M059J (cell line): ENCODE measurements around the gene UMOD. TPM values are rescaled to one million over a fixed set of nuclear protein-coding genes. Genes with fewer than 3 reads are reported as not detected.
"Not testable (repeated sequence)": the region's sequence is repeated elsewhere in the genome, so short reads cannot be mapped to it uniquely, and the experiment has no call there.

Experiments
- DNase-seq: peaks from one replicate; pipeline ENCODE4 v3.0.0-alpha.2; 2012; ENCODE audit warnings: low read depth
- total RNA-seq: library from RNA; depleted of rRNA; stranded (reverse); fragments of >200 nt; shearing (Covaris generic); gene quantifications from 2 replicates; pipeline ENCODE4 v1.2.3, GENCODE V29; 2014

The UMOD gene
- total RNA-seq, 1 experiment from 2014 or later: not detected

DNA sequence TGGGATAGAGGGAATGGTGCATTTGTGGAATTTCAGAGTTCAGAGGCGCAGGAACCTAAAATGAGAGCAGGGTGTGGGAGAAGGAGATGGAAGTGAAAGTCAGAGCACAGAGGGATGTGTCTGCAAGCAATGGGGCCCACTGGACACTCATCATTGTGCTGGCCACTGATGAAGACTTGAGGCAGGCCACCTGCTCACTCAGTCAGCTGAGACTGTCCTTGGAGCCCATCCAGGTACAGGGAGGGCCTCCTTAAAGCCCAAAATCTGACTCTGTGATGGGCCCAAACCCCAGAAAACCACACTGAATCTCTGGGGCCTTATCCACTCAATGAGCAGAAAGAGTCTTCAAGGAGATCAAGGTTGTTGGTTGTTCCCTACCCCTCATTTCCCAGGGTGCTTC, 30.8 kb downstream of the UMOD start:
- DNase-seq: no peak

- not testable (repeated sequence) for DNase-seq
These were observed 31.5 kb downstream of the UMOD start for GRCh38 chr16:20321051-20321450.

GRCh38 chr16:20320592-20320991, 31.9 kb downstream of the UMOD start:
- no peak for DNase-seq

GRCh38 chr16:20320178-20320577, 32.3 kb downstream of the UMOD start:
- DNase-seq: no peak

DNA sequence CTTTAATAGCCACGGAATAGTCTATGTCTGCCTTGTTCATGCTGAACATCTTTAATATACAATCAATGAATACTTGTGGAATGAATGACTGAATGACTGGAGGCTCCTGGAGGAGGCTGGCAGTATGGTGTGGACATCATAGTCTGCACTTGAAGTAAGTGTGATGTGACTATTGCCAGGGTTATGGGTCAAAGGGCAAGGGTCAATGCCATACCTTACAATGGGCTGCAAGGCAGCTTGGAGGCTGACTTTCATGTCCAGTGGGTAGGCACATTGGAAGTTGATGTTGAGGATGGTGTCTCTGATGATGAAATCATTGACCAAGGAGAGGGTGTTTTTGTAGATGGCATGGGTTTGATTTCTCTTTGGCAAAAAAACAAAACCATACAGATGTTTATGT, 33.1 kb downstream of the UMOD start:
- DNase-seq: no peak

DNA sequence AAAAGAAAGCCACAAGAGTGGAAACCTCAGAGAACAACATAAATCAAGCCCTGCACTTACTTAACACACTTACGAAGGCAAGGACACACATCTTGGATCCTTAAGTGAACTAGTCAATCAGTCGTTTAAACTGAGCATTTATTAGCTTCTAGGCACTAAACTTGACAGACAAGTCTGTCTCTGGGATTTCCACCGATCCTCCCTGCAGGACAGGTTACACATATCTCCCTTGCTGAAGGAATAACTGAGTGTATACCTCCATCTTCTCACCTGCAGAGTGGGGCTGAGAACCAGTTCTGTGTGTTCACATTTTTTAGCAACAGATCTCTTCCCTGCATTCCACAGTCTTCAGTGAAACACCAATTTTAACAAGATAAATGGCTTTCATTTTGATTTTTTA, 34.1 kb downstream of the UMOD start:
- no peak for DNase-seq

DNA sequence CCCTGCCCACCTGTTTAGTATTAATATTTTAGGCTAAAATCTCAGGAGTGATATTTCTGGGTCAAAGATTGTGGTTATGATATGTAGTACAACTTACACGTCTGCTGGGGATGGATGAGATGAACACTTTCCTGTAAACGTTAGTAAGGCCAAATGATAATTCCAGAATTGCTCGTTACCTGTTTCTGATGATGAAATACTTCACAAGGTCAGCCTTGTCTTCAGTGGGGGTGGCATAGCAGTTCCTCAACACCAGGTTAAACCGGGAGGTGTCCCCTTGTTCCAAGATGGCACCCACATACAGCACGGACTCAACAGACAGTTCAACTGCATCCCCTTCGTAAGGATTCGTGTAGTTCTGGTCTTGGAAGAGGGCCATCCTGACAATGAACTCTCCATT, 34.5 kb downstream of the UMOD start:
- no peak for DNase-seq

- DNase-seq: no peak
These were observed 35.4 kb downstream of the UMOD start for GRCh38 chr16:20317117-20317516.

GRCh38 chr16:20316715-20317114, 35.8 kb downstream of the UMOD start:
- no peak for DNase-seq

DNA sequence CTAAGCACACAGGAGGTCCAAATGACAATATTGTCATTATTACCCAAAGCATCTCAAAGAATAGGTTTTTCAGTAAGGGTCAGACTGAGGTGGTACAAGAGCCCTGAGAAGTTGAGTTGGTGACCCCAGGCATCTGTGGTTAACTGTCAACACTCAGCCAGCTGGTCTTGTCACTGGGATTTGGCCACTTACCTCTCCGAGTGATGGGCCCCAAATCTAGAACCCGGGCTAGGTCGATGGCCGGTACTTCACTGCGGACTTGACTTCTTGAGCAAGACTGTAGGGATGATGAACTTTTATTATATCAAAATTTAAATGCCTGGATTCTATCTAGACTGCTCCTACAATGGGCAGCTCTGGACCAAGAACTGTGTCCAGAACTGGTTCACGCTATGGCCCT, 36.8 kb downstream of the UMOD start:
- DNase-seq: no peak

- no peak for DNase-seq
These were observed 37.9 kb downstream of the UMOD start for GRCh38 chr16:20314575-20314974.

GRCh38 chr16:20313741-20314140, 38.8 kb downstream of the UMOD start:
- DNase-seq: no peak

- not testable (repeated sequence) for DNase-seq
These were observed 39.9 kb downstream of the UMOD start for GRCh38 chr16:20312536-20313095.

- DNase-seq: no peak
These were observed 41.0 kb downstream of the UMOD start for GRCh38 chr16:20311548-20311947.

- DNase-seq: no peak
These were observed 41.8 kb downstream of the UMOD start for GRCh38 chr16:20310421-20311395.

GRCh38 chr16:20309786-20310185, 42.7 kb downstream of the UMOD start:
- DNase-seq: no peak

GRCh38 chr16:20308801-20309590, 43.5 kb downstream of the UMOD start:
- DNase-seq: no peak

GRCh38 chr16:20308266-20308665, 44.2 kb downstream of the UMOD start:
- DNase-seq: no peak

GRCh38 chr16:20307791-20308190, 44.7 kb downstream of the UMOD start:
- DNase-seq: no peak

DNA sequence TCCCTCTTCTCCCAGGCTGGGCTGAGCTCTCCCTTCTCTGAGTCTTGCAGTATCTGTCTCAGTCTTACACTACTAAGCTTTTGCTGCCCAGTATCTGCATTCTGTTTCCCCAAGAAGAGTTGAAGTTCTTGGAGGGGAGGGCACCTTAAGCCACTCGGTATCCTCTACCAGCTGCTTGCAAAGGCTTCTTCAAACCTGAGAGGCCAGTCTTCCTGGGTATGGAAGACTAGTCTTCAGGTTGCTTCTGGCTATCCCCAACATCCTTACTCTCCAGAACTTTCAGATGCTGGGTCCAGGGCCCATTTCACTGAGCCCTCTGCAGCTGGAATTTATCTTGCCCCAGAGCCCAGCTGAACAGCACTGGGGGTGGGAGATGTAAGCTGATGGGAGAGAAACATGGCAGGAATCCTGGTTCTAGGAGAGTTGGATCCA, 45.3 kb downstream of the UMOD start:
- no peak for DNase-seq

GRCh38 chr16:20306401-20306800, 46.1 kb downstream of the UMOD start:
- DNase-seq: no peak

DNA sequence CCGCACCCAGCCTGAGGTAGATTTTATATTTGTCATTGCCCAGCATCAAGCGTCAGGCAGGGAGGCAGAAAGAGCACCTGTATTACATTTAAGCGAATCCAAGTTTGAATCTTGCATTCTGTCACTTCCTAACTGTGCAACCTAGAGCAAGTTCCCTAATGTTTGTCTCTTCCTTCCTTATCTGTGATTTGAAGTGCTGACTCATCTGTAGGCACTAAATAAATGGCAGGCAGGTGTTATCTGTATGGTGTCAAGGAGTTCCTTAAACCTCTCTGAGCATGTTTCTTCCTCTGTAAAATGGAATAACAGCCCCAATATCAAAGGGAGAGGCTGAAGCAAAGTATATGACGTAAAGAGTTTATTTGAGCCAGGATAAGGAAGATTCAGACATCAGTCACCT, 49.5 kb downstream of the UMOD start:
- DNase-seq: no peak
